K562 (cell line): Measurements from ENCODE around the gene DTNBP1. TPM values are rescaled to one million over a fixed set of nuclear protein-coding genes. Genes with fewer than 3 reads are reported as not detected.
A peak's percentile ranks its signal among the peaks of the same experiment; 100 is the strongest.

ENCODE experiments used
- BACH1 ChIP-seq: fragments of 200-800 bp; sonication (Bioruptor generic); IDR thresholded peaks from 2 replicates; pipeline ENCODE4 v1.6.1; 2016; ENCODE audit warnings: missing genetic modification characterization, missing compliant biosample characterization
- DLX4 ChIP-seq: fragments of 250-450 bp; sonication (Bioruptor Pico); IDR thresholded peaks from 2 replicates; pipeline ENCODE4 v1.6.1; 2021; ENCODE audit warnings: mild to moderate bottlenecking
- HSF4 ChIP-seq: fragments of 250-450 bp; sonication (Bioruptor Pico); IDR thresholded peaks from 2 replicates; pipeline ENCODE4 v2.1.2; 2022; ENCODE audit warnings: mild to moderate bottlenecking, moderate library complexity, borderline replicate concordance
- MAFG ChIP-seq: fragments of 450-650 bp; conservative IDR thresholded peaks from 2 replicates; pipeline ENCODE4 v1.6.1; 2016; ENCODE audit warnings: missing genetic modification characterization, missing compliant biosample characterization
- MXD1 ChIP-seq: fragments of 250-450 bp; sonication (Bioruptor Pico); IDR thresholded peaks from 2 replicates; pipeline ENCODE4 v1.8.0; 2021; ENCODE audit warnings: borderline replicate concordance, mild to moderate bottlenecking, moderate library complexity; ENCODE audit not compliant: poor library complexity, severe bottlenecking
- MYNN ChIP-seq, 2 experiments: sonication (generic); formaldehyde crosslinking in 1 of 2; IDR thresholded peaks; 2 replicates each; pipeline versions ENCODE4 v1.5.0 to v1.6.1; 2016 to 2020; ENCODE audit warnings: antibody characterized with exemption in 1 of 2, missing genetic modification reagents in 1 of 2
- NCOA1 ChIP-seq: fragments of 450-650 bp; IDR thresholded peaks from 2 replicates; pipeline ENCODE4 v1.6.1; 2016; ENCODE audit warnings: low read depth
- NFATC3 ChIP-seq: fragments of 450-650 bp; IDR thresholded peaks from 2 replicates; pipeline ENCODE4 v1.6.1; 2017; ENCODE audit warnings: mild to moderate bottlenecking
- PCBP2 ChIP-seq: fragments of 200-400 bp; formaldehyde crosslinking; IDR thresholded peaks from 2 replicates; pipeline ENCODE4 v1.6.1; 2018; ENCODE audit warnings: low read length, low read depth, mild to moderate bottlenecking, moderate library complexity; ENCODE audit not compliant: poor library complexity, severe bottlenecking
- PHF8 ChIP-seq: fragments of 200-600 bp; sonication (generic); IDR thresholded peaks from 2 replicates; pipeline ENCODE4 v1.6.1; 2012; ENCODE audit warnings: mixed run types, mild to moderate bottlenecking, inconsistent platforms, low read length, moderate library complexity, borderline replicate concordance
- PYGO2 ChIP-seq: fragments of 450-650 bp; IDR thresholded peaks from 2 replicates; pipeline ENCODE4 v1.6.1; 2016; ENCODE audit warnings: mild to moderate bottlenecking, missing genetic modification characterization, moderate library complexity, missing compliant biosample characterization
- SAFB2 ChIP-seq: fragments of 200-400 bp; formaldehyde crosslinking; IDR thresholded peaks from 2 replicates; pipeline ENCODE4 v1.6.1; 2018; ENCODE audit warnings: borderline replicate concordance, low read length, low read depth, moderate library complexity; ENCODE audit not compliant: severe bottlenecking
- SRSF3 ChIP-seq: fragments of 200-400 bp; formaldehyde crosslinking; IDR thresholded peaks from 2 replicates; pipeline ENCODE4 v1.6.1; 2016; ENCODE audit warnings: mild to moderate bottlenecking, low read length, moderate library complexity; ENCODE audit not compliant: insufficient read depth
- TAF1 ChIP-seq: IDR thresholded peaks from 2 replicates; pipeline ENCODE4 v1.6.1; 2011; ENCODE audit warnings: mild to moderate bottlenecking, low read length, moderate library complexity; ENCODE audit not compliant: insufficient read depth, control insufficient read depth, severe bottlenecking; ENCODE audit errors: extremely low read depth
- ZC3H4 ChIP-seq: sonication (generic); formaldehyde crosslinking; IDR thresholded peaks from 2 replicates; pipeline ENCODE4 v1.9.0; 2021; ENCODE audit warnings: missing genetic modification reagents, borderline replicate concordance
- ZNF165 ChIP-seq: fragments of 250-450 bp; sonication (Bioruptor Pico); IDR thresholded peaks from 2 replicates; pipeline ENCODE4 v1.4.0; 2020; ENCODE audit warnings: borderline replicate concordance
- ZNF217 ChIP-seq: sonication (generic); formaldehyde crosslinking; IDR thresholded peaks from 2 replicates; pipeline ENCODE4 v1.8.0; 2022; ENCODE audit warnings: mild to moderate bottlenecking, missing genetic modification reagents
- ZNF695 ChIP-seq: fragments of 450-650 bp; formaldehyde crosslinking; IDR thresholded peaks from 2 replicates; pipeline ENCODE4 v1.4.0; 2020; ENCODE audit warnings: mild to moderate bottlenecking, moderate library complexity
- polyA plus RNA-seq, 8 experiments: library from polyadenylated mRNA; depleted of rRNA in 4 of 8; stranded (reverse) in 5 of 8; unstranded in 3 of 8; fragments of >200 nt; fragmentation: Nextera tagmentation in 2 of 8; fragmentation: Illumina TruSeq in 1 of 8; extraction: Ambion mirVana in 2 of 8; extraction: Trizol in 1 of 8; gene quantifications; 2 replicates each; pipeline versions ENCODE4 v1.2.1 to v1.2.3, GENCODE V29; 2011 to 2014; ENCODE audit warnings: inconsistent platforms in 1 of 8, missing spikeins in 1 of 8
- total RNA-seq, 7 experiments: library from RNA; depleted of rRNA in 6 of 7; stranded (reverse); fragments of >200 nt in 6 of 7; fragmentation: Illumina TruSeq in 2 of 7; extraction: Trizol in 2 of 7; gene quantifications; 2 replicates each; pipeline versions ENCODE4 v1.2.1 to v1.2.3, GENCODE V29; 2011 to 2021; ENCODE audit warnings: low replicate concordance in 1 of 7
- TF ChIP-seq, protein P1 (sequence below): sonication (generic); formaldehyde crosslinking; IDR thresholded peaks from 2 replicates; pipeline ENCODE4 v1.8.0; 2023; ENCODE audit warnings: mild to moderate bottlenecking, missing genetic modification reagents
- TF ChIP-seq, protein P2 (sequence below): fragments of 250-450 bp; sonication (Bioruptor Pico); IDR thresholded peaks from 2 replicates; pipeline ENCODE4 v1.4.0; 2020; ENCODE audit warnings: mild to moderate bottlenecking, moderate library complexity

Gene DTNBP1
- total and polyA plus RNA-seq, 9 of the 15 experiments (the other 6 are each of a cell fraction or from before 2014, with no cell fraction given): 16.7 to 54.5 (median 21.4) TPM

DNA sequence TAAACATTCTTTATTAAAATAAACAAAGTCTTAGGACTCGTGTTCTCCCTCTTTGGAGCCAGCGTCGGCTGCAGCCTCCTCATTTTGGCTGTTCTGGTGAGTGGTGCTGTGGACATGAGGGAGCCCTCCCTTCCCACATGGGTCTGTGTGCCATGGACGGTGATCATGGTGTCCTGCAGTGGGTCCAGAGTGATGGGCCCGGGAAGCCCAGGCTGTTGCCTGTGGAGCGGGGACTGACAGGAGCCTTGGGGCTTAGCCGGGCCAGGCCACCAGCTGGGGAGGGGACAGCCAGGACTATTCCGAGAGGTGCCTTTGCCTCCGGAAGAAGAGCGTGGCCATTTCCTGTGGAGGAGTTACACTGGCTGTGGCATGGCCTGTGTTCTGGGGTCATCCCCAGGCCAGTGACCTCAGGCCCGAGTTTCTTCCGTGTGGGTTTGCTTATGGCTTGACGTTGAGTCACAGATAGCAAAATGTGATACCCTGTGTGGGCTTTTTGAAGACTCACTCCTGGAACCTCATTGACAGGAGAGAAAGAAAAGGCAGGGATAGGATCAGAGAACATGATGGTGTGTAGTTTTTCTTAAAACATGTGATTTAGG is 153.4 kb downstream of the DTNBP1 start (continued):
- TF ChIP-seq, protein P1, sequence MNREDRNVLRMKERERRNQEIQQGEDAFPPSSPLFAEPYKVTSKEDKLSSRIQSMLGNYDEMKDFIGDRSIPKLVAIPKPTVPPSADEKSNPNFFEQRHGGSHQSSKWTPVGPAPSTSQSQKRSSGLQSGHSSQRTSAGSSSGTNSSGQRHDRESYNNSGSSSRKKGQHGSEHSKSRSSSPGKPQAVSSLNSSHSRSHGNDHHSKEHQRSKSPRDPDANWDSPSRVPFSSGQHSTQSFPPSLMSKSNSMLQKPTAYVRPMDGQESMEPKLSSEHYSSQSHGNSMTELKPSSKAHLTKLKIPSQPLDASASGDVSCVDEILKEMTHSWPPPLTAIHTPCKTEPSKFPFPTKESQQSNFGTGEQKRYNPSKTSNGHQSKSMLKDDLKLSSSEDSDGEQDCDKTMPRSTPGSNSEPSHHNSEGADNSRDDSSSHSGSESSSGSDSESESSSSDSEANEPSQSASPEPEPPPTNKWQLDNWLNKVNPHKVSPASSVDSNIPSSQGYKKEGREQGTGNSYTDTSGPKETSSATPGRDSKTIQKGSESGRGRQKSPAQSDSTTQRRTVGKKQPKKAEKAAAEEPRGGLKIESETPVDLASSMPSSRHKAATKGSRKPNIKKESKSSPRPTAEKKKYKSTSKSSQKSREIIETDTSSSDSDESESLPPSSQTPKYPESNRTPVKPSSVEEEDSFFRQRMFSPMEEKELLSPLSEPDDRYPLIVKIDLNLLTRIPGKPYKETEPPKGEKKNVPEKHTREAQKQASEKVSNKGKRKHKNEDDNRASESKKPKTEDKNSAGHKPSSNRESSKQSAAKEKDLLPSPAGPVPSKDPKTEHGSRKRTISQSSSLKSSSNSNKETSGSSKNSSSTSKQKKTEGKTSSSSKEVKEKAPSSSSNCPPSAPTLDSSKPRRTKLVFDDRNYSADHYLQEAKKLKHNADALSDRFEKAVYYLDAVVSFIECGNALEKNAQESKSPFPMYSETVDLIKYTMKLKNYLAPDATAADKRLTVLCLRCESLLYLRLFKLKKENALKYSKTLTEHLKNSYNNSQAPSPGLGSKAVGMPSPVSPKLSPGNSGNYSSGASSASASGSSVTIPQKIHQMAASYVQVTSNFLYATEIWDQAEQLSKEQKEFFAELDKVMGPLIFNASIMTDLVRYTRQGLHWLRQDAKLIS (CRISPR knock-in tag): no peak
- TF ChIP-seq ZNF695 (CRISPR knock-in tag) (no peak), PCBP2 (no peak), ZNF217 (CRISPR knock-in tag) (no peak), MXD1 (CRISPR knock-in tag) (no peak), PHF8 (no peak), BACH1 (tag) (peak; percentile 77; the same call in 1 of the 2 replicates), PYGO2 (tag) (no peak), TAF1 (peak; percentile 39), MYNN (IDR thresholded peaks at IDR 0.05) (0 out of 2 replicates have a peak, but pooled peaks have one; percentile 61), MYNN (CRISPR knock-in tag; IDR thresholded peaks at IDR 0.05) (no peak), MAFG (tag) (no peak), NFATC3 (no peak), HSF4 (no peak), DLX4 (CRISPR knock-in tag) (no peak), SRSF3 (no peak), ZNF165 (no peak), NCOA1 (peak; percentile 85; the same call in 1 of the 2 replicates), SAFB2 (no peak), ZC3H4 (no peak)
- TF ChIP-seq, protein P2, sequence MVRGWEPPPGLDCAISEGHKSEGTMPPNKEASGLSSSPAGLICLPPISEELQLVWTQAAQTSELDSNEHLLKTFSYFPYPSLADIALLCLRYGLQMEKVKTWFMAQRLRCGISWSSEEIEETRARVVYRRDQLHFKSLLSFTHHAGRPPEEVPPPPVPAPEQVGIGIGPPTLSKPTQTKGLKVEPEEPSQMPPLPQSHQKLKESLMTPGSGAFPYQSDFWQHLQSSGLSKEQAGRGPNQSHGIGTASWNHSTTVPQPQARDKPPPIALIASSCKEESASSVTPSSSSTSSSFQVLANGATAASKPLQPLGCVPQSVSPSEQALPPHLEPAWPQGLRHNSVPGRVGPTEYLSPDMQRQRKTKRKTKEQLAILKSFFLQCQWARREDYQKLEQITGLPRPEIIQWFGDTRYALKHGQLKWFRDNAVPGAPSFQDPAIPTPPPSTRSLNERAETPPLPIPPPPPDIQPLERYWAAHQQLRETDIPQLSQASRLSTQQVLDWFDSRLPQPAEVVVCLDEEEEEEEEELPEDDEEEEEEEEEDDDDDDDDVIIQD (CRISPR knock-in tag): no peak
